Breast epithelium (tissue), 3 donors: ENCODE measurements around the gene KCNJ18.
"Not testable (repeated sequence)": the region's sequence is repeated elsewhere in the genome, so short reads cannot be mapped to it uniquely, and the experiment has no call there.

Experiments
- CTCF ChIP-seq, 3 donors: fragments of 450-650 bp; IDR thresholded peaks; one replicate each; pipeline ENCODE4 v1.5.1; 2016 to 2017; ENCODE audit warnings: antibody characterized with exemption in 3 of 3, mild to moderate bottlenecking in 3 of 3, moderate library complexity in 3 of 3
- POLR2A ChIP-seq: fragments of 450-650 bp; IDR thresholded peaks from one replicate; pipeline ENCODE4 v1.6.1; 2016; ENCODE audit warnings: antibody characterized with exemption, mild to moderate bottlenecking, moderate library complexity

- TF ChIP-seq CTCF (IDR thresholded peaks at IDR 0.05); POLR2A: not testable (repeated sequence)
Measured at GRCh38 chr17:21740836-21741235, 48.5 kb downstream of the KCNJ18 start.
